Dedifferentiated amniotic fluid mesenchymal stem cell (primary cell): ENCODE data around the gene NMRK2.

Experiments
- DNase-seq: peaks from one replicate; pipeline ENCODE4 v3.0.0-alpha.2; 2016; ENCODE audit errors: extremely low spot score

NMRK2 gene

GRCh38 chr19:3981736-3982681 lies 49.1 kb downstream of the NMRK2 start:
- DNase-seq = no peak

- DNase-seq = no peak
Measured at GRCh38 chr19:3982701-3983541, 50.1 kb downstream of the NMRK2 start.

DNA sequence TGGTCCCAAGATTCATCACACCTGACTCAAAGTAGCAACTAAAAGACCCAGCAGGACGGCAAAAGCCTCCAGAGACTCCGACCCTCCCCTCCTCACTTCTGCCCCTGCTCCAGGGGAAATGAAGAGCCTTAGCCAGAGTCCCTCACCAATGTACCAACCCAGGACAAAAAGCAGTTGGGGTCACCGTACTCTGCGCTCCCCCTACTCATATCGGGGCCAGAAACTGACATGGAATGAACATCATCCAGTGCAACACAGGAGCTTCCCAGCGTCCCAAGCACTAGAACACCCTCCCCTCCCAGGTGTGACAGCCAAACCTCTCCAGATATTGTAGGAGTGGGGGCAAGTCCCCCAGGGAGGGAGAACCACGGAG lies 50.7 kb downstream of the NMRK2 start:
- no peak for DNase-seq

DNA sequence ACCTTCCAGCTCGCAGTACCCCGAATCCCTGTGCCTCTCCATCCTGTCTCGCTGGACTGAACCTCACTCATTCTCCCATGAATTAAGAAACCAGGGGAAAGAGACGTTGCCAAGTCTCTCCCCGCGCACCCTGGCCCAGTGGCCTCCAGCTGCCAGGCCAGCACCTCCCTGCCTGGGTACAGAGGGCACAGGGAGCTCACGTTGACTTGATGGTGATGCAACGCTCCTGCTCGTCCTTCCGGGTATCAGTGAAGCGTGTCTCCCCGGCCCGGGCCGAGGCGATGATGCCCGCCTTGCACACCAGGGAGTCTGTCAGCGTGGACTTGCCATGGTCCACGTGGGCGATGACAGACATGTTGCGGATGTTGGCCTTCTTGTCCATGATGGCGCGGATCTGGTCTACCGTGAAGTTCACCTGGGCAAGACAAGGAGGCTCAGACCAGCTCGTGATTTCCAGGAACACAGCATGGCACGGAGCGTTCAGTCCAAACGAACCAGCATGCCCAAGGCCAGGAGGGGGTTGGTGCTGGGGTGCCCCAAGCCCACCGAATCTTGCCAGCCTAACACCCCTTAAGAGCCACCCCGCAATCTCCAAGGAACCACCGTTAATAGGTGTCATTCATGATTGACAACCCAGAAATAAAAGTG lies 51.2 kb downstream of the NMRK2 start:
- DNase-seq = no peak

GRCh38 chr19:3984584-3984907 lies 51.7 kb downstream of the NMRK2 start:
- DNase-seq = no peak

DNA sequence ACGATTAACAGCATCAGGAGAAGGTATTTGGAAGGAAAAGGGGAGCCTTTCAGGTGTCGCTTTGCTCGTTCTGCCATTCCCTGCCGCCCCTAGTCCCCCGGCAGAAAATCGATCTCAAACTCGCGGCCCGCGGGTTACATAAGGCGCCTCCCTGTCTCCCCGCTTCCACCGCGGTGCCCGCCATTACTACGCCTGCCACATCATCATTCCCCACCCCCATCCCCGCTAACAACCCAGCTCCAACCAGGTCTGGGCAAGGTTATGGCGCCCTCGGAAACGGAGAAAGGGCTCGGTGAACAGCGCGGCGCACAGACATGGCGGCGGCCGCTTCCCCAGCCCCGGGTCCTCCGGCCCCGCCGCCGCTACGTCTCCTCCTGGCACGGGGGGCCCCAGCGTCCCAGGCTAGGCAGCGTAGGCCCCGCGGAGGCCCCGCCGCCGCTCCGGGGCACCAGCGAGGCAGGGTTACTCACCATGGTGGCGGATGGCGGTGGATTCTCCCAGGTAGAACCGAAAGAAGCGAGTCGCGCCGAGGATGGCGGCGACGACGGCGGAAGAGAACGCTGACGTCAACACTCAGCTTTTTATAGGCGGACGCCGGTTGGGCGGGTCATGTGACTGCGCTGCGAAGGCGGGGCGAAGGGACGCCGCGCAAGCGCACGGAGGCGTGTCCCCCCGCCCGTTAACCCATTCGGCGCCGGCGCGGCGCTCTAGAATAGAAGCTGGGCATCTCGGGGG lies 52.2 kb downstream of the NMRK2 start, which contains the start of gene EEF2:
Gene EEF2, minus strand, starts transcription at position 556 of the 735 bp plus-strand sequence. Its CDS starts 83 bp downstream, at position 473.
- peak; percentile 84 for DNase-seq

- no peak for DNase-seq
Measured at GRCh38 chr19:3985643-3986259, 52.9 kb downstream of the NMRK2 start.

DNA sequence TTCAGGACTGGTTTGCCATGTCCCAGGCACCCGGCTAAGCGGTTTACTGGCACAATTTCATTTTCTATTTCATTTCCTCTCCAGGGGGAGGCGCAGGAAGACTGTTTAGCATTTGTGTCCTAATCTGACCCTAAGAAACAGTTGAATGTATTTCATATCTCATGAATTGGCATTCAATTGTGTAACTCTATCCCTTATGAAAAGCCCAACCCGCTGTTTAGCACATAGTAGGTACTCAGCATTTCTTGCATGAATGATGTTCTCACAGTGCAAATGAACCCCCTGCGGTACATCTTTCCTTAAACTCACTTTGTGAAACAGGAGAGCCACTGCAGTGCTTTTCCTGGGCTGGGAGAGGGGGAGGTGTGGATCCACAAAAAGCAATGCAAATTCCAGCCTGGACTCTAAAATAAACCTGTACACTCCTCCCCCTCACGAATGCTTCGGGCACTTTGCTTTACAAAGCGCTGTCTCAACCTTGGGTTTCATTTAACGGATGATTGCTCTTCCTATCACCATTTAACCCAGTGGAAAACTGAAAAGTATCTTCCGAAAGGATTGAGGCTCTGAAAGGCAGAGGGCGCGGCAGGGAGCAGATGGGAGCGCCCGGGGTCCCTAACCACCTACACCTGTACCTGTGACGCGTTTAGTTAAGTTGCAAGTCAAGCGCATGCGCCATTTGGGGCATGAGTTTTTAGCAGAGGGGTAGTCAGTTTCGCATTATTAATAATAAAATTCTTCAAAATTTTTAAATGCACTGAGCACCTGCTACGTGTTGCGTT lies 53.6 kb downstream of the NMRK2 start:
- peak; percentile 85 for DNase-seq

- peak; percentile 81 for DNase-seq
Measured at GRCh38 chr19:3987619-3988371, 54.9 kb downstream of the NMRK2 start.

GRCh38 chr19:3990815-3991117 lies 57.9 kb downstream of the NMRK2 start:
- DNase-seq = no peak
